Measurements from ENCODE around the gene KCNK2.

The KCNK2 gene, protein sequence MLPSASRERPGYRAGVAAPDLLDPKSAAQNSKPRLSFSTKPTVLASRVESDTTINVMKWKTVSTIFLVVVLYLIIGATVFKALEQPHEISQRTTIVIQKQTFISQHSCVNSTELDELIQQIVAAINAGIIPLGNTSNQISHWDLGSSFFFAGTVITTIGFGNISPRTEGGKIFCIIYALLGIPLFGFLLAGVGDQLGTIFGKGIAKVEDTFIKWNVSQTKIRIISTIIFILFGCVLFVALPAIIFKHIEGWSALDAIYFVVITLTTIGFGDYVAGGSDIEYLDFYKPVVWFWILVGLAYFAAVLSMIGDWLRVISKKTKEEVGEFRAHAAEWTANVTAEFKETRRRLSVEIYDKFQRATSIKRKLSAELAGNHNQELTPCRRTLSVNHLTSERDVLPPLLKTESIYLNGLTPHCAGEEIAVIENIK

DNA sequence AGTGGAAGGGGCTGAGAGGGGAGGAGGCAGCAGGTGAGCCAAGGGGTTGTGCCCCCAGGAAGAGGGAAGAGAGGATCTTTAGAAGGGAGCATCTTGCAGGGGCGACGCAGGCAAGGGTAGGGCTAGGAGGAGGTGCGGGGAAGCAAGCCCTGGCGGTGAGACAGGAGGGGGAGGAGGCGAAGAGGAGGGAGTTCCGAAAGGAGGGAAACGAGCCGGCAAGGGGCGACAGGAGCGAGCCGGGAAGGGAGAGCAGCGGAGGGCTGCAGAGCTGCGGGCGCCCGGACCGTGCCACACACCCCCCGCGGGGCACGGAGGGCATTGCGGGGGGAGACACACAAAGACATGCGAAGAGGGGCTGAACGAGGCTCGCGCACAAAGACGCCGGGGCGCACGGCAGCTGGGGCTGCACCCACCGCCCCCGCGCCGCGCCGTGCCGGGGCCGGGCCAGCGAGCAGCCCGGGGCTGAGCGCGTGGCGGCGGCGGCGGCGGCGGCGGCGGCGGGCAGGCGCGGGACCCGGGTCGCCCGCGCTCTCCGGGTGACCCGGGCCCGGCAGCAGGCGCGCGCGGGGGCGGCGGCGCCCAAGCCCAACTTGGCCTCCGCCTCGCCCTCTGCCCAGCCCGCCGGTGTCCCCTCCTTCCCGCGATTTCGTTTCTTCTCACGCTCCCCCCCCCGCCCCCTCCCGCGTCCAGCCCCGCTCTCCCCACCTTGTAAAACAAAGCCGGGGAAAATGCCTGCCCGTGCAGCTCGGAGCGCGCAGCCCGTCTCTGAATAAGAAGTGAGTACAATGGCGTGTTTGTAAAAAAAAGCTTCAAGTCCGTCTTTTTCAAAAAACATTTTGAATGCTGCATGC lies at the start of gene KCNK2:
TSS of gene KCNK2 (plus strand) at position 206 of the 851 bp plus-strand sequence. CDS start 649 bp downstream, outside the sequence.
- DNase-seq = no peak

DNA sequence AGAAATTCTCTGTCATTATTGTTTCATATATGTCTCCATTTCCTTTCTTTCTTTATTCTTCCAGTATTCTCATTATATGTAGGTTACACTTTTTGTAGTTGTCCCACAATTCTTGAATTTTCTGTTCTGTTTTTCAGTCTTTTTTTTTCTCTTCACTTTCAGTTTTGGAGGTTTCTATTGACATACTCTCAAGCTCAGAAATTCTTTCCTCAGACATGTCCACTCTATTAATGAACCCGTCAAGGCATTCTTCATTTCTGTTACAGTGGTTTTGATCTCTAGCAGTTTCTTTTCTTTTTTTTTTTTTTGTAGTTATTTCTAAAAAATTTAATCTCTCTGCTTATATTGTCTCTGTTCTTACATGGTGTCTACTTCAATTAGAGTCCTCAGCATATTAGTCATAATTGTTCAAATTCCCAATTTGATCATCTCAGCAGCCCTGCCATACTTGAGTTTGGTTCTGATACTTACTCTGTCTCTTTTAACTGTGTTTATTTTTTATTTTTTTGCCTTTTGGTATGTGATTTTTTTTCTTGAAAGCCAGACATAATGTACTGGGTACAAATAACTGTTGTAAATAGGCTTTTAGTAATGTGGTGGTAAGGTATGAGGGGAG lies 49.5 kb upstream of the KCNK2 start:
- DNase-seq = no peak

DNA sequence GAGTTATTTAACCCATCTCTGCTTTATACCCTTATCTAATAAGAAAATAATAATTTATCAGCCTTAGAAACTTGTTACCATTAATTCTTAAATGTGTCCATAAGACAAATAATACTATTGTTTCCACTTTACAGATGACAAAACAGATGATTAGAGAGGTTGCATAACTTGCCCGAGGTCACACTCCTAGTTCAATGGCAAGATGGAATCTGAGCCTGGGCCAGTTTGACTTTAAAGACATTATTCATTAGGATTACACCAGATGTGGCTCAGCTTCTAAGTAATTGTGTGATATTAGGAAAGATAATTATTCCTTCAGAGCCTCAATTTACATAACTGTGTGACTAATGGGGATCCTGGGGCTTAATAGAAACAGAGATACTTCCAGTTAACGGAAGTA lies 42.3 kb upstream of the KCNK2 start:
- no peak for DNase-seq

DNA sequence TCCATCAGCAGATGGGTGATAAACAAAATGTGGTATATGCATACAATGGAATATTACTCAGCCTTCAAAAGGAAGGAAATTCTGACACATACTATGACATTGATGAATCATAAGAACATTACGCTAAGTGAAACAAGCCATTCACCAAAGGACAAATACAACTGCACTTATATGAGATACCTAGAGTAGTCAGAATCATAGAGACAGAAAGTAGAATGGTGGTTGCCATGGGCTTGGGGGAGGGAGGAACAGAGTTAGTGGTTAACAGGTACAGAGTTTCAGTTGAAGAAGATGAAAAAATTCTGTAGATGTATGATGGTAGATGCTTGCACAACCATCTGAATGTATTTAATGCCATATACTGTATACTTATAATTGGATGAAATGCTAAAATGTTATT lies 39.1 kb upstream of the KCNK2 start:
- no peak for DNase-seq

DNA sequence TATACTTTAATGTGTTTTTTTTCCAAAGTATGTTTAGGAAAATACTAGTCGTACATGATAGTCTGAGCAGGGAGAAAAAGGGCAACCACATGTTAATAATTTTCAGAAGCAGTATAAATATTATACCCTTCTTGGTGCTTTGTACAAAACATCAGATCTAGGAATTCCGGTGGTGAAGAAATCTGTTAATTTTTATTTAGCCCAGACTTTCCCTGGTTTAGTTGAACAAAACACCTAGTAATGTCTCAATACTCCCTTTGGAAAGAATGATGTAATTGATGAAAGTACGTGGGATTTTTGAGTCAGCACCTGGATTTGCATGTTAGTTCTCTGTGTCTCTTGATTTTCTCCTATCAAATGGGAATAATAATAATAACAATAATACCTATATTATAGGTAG lies 38.4 kb upstream of the KCNK2 start:
- DNase-seq = no peak

DNA sequence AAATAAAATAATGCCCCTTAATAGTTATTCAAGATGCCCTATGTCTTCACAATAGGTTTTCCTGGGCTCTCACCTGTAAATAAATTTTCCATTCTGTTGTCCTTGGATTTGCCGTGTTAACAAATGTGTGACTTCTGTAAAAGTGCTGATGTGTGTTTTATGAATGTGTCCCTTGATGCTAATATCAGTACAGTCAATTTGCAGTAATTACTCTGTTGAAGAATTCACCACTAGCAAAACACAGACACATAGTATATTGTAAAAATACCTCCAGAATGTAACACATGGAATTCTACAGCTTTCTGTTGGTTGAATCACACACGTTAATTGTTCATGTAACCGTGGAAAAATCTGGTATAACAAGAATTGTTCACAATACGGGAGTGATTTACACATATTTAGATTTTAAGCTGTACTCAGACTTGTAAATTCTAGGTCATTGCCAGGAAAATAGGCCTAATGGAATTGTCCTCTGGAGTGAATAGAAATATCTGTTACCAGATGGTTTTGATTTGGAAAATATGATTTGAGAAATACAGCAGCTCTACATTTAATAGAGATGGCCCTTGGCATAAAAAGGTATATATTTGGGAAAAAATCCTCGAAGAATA lies 36.7 kb upstream of the KCNK2 start:
- DNase-seq = no peak

DNA sequence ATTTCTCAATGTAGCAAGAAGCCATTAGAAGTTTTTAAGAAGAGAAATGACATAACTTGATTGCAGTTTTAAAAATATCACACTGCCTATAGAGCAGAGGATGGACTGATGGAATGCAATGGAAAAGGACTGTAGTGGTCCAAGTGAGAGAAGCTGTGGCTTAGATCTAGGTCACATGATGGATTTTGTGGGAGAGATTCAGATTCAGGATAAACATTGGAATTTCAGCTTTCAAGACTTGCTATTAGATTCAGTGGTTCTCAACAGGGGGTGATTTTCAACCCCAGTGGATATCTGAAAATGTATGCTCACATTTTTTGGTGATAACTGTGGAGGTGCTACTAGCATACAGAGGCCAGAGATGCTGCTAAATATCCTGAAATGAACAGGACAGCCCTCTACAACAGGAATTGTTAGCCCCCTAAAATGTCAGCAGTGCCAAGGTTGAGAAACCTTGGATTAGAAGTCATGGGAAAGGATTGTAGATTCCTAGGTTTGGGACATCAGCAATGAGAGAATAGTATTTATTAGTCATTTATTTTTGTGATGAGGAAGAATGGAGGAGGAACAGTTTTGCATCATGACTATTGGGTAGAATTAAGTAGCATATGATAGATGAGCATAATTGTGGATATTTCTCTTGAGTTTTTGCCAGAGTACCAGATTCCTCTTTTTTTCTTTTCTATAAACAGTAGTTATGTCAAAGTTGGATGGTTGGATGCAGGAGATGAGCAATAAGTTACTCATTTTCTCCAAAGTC lies 30.1 kb upstream of the KCNK2 start:
- DNase-seq = no peak

DNA sequence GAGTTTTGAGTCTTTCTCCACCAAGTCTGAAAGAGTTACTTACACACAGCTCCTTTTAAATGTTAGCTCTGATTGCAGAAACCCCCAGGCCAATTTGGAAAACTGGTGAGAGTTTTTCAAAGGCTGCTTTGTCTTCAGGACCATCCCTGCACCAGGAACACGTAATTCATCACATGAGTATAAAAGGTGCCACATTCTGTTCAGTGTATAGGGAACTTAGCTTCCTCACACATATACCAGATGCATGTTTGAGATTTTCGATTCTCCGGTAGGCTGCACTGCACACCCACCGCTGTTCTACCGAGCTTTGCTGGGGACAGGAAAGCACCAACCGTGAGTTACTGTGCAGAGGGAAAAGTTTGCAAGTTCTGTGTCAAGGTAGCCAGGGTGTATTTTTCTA lies 28.3 kb upstream of the KCNK2 start:
- DNase-seq = no peak

DNA sequence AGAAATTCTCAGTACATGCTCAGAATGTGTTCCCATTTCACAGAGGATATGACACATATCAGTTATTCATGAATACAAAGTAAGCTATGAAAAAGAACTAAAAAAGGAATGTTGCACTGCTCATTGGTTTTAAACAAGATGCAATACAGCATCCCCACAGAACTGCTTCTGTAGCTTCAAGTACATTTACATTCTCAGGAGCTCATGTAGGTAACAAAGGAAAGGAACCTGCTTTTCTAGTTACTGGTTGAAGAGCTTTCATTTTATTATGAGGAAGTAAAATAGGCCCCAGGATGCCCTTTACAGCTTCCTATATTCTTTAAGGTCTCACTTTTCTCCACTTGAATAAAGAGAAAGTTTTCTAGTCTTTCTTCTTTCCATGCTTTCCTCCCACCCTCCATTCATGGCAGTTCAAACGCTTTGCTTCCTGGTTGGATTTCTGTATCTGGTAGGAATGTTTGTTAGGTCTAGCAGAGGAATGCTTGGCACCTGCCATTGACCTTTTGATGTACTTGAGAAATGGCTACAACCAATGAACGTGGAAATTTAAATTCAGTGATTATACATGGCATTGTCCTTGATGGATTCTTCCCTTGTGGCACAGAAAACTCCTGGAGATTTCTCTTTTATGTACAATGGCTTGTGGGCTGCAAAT lies 27.1 kb upstream of the KCNK2 start:
- no peak for DNase-seq

DNA sequence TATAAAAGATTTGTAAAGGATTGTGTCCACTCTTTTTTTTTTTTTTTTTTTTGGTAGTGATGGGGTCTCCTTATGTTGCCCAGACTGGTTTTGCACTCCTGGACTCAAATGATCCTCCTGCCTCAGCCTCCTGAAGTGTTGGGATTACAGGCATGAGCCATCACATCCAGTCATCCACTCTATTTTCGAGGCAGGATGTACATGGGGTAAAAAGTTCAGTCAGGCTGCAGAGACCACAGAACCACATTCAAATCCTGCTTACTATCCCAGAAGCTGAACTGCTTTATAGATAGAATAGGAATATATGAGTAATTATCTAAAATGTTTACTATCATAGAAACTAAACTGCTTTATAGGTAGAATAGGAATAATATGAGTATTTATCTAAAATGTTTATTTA lies 26.0 kb upstream of the KCNK2 start:
- DNase-seq = no peak

DNA sequence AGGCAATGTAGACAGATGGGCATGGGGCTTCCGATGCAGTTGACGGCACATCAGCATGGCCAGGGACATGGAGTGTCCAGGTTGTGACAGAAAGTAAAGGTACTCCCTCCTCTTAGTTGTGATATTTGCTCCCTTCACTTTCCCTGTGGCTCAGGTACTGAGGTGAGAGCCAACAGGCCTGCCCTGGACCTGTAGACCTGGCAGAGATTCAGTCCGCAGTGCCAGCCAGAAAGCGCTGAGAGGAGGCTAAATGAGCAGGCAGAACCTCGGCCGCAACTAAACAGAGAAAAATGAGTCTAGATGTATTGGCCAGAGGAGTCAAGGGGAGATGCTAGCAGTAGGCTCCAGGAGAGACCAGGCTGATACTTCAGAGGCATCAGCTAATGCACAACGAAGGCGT lies 22.6 kb upstream of the KCNK2 start:
- no peak for DNase-seq

DNA sequence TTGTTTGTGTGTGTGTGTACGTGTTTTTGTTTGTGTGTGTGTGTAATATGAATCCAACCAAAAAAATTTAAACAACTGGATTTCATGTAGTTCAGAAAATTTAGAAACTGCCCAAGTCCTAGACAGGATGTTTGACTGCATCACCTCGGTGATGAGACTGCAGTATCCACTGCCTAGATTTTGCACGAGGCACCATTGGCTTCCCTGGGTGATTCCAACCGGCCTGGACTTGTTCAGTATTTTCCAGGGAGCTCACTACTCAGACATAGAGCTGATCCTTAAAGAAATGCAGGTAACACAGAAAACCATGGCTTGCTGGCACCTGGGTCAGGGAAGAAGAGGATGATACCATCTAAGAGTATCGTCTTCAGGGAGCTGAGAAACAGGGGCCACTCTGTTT lies 18.2 kb upstream of the KCNK2 start:
- no peak for DNase-seq

DNA sequence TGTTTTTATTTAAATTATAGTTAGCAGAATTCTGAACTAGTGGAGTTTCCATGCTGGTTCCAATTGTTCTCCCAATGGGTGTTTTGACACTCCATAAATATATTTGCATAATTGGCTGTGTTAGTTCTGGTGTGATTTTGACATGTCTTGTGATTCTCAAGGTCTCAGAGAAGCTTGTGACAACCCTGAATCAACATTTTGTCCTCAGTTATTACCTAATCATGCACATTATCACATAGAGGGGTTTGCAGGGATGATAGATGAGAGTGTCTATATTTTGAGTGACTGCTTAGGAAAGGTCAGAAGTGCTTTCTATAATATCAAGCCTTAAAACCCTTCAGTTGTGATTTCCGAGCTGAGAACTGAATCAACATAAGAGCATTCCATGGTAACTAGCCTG lies 11.5 kb upstream of the KCNK2 start:
- DNase-seq = no peak

DNA sequence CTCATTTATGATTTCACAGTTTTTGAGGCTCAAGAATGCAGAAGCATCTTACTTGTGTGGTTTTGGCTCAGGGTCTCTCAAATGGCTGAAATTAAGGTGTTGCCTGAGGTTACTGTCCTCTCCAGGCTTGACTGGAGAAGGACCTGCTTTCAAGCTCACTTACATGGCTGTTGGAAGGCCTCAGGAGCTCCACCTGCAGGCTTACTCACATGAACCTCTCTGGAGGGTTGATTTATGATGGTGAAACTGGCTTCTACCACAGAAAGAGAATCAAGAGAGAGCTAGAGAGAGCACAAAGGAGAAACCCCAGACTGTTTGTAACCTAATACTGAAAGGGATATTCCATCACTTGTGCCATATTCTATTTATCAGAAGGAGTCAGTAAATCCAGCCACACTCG lies 6.2 kb upstream of the KCNK2 start:
- DNase-seq = no peak

DNA sequence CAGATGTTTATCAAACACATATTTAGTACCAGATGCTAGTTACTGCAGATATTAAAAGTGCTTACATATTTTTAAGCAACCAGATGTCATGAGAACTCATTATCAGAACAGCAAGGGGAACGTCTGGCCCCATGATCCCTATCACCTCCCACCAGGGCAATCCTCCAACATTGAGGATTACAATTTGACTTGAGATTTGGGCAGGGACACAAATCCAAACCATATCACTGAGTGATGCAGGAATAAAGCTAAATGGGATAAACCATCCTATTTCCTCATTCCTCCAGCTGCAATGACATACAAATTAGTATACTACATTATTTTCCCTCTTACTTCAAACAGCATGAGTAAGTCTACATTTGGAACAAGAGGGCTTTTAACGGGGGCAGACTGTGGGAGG lies 3.1 kb upstream of the KCNK2 start:
- no peak for DNase-seq

DNA sequence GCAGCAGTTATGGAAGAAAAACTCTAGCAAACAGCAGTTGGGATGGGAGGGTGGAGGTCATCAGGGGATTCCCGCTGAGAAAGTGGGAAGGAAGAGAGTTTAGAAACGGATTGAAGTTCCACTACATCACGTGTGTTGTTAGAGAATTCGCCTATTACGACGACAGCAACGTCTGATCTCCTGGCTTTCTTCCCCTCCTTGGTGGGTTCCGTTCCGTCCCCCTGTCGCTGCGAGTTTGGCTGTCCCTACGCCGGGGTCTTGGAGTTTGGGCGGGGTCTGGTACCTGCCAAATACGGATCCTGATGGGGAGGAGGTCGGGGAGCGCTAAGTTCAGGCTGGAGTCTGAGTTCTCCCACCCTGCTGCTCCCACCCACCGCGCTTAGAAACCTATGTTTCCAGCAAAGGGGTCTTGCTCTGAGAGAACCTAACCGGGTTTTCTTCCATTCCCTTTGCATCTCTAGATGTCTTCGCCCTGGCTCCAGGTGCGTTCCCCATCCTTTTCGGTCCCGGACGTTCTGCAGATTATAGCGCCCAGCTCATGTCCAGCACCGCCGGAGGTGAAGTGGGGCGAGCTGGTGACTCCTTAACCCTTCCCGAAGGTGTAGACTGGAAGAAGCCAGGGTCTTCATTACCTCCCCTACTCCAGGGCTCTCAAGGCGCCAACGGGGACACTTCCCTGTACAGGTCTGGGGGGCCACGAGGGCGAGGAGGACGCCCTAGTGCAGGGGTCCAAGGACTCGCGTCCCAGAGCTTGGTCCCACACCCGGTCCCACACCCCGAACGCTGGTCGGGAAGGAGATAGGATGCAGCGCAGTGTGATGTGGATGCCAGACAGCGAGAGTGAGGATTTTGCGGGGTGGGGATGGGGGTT lies 641 bp upstream of the KCNK2 start:
- DNase-seq = no peak

DNA sequence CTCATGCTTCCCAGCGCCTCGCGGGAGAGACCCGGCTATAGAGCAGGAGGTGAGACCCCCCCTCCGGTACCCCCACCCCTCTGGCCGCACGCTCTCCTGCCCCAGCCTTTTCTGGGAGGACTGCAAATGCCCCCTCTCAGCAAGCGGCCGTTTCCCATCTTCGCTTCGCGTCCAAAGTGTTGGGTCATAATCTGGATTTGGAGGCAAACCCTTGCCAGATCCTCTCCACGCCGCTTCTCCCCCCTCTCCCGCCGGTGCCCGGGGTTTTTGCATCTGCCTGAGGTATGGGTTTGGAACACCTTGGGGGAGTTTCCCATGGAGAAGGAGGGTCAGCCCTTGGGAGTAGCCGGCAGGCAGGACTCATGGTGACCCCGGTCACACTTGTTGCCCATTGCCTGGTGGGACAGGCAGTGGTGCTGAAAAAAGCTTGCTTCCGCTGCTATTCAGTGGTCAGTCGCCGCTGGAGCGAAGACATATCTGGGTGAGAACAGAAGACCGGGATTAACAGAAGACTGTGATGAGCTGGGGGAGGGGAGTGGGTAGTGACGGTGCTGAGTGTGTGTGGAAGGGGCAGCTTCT lies 935 bp downstream of the KCNK2 start:
- DNase-seq = no peak

DNA sequence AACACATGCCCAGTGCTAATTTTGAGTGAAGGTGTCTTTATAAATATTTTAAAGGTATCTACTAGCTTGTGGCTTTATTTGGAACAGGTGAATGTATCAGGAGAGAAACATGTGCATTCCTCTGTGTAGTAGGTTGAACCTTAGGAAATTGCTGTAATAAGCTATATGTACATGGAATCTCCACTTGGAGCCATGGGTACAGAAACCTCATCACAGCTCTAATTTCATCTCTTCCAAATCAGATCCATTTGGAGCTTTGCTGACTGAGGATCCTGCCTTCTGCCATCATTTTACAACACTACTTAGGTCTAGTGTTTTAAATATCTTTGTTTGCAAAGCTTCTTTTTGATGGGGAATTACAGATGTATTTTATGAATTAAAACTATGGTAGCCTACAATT lies 2.1 kb downstream of the KCNK2 start:
- DNase-seq = no peak

DNA sequence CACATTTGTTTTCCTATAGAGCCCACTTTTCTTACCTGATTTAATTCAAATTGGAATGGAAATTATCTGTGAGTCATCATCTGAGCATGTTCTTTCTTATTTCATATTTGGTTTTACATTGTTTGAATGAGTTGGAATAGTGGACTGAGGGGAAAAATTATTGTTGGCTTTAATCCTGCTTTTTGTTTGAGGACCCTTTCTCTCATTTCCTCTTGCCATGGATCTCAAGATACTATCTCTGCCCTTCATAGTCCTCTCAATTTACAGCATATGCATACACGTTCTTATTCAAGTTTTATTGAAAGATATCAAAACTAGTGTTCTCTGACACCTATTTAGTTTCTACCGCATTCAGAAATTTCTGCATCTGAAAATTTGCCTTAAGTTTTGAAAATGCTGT lies 5.1 kb downstream of the KCNK2 start:
- no peak for DNase-seq

DNA sequence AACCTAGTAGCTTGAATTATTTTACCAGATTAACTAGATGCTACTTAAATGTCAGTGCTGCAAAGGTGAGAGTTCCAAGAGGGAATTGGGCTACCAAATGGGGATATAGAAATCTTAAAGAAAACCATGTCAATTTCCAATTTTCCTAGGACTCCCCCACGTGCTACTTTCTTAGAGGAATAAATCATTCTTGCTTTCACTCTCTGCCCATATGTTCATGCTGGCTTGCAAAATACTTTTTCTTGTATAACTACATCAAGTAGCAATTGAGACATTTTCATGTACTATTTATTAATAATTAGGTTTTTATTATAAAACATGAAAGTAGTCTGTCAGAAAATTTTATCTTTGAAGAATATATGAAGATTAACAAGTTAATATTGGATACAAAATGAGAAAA lies 11.8 kb downstream of the KCNK2 start:
- DNase-seq = no peak

DNA sequence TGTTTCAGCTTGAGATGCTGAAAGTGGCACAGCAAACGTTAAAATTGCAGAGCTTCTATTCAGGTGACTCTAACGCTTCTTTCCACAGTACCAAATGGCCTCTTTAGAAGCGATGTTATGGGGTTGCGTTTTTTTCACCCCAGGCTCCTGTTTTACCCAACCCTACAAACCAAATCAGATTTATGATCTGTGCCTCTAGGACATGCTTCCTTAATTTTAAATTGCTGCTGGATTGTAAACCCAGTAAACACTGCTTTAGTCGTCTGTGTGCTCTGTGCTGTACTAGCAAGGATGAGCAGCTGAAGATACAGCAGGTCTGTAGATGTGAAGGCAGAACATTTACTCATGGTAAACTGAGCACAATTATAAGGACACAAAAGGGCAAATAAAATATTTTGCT lies 13.0 kb downstream of the KCNK2 start:
- no peak for DNase-seq
